H1 (cell line): ENCODE measurements around the gene KCND3.

Experiments
- CTCF ChIP-seq, 3 experiments: IDR thresholded peaks; 1 replicate in 2 of 3; 2 replicates in 1 of 3; pipeline versions ENCODE4 v1.5.1 to v1.6.1; 2011; ENCODE audit warnings: low read length in 3 of 3, mild to moderate bottlenecking in 3 of 3, inconsistent platforms in 2 of 3, low read depth in 1 of 3, moderate library complexity in 1 of 3; ENCODE audit not compliant: insufficient read depth in 1 of 3; ENCODE audit errors: control extremely low read depth in 1 of 3
- EP300 ChIP-seq, 2 experiments: IDR thresholded peaks; 1 replicate in 1 of 2; 2 replicates in 1 of 2; pipeline ENCODE4 v1.6.1; 2011 to 2012; ENCODE audit warnings: low read depth in 2 of 2, low read length in 2 of 2, mild to moderate bottlenecking in 2 of 2, borderline replicate concordance in 1 of 2, inconsistent platforms in 1 of 2, moderate library complexity in 1 of 2
- EZH2 ChIP-seq: fragments of 200-600 bp; sonication (generic); IDR thresholded peaks from 2 replicates; pipeline ENCODE4 v1.7.1; 2012; ENCODE audit warnings: low read depth, mild to moderate bottlenecking, moderate library complexity, low read length, inconsistent platforms; ENCODE audit not compliant: severe bottlenecking
- JUN ChIP-seq: IDR thresholded peaks from 2 replicates; pipeline ENCODE4 v1.6.1; 2011; ENCODE audit warnings: low read depth, mild to moderate bottlenecking, improper control_type of control experiment, low read length
- JUND ChIP-seq: IDR thresholded peaks from 2 replicates; pipeline ENCODE4 v1.6.1; 2011; ENCODE audit warnings: mild to moderate bottlenecking, improper control_type of control experiment, low read length
- POLR2A ChIP-seq, 2 experiments: IDR thresholded peaks; 1 replicate in 1 of 2; 2 replicates in 1 of 2; pipeline ENCODE4 v1.6.1; 2011; ENCODE audit warnings: low read depth in 2 of 2, low read length in 2 of 2, mild to moderate bottlenecking in 2 of 2; ENCODE audit errors: control extremely low read depth in 1 of 2
- POLR2AphosphoS5 ChIP-seq: IDR thresholded peaks from 2 replicates; pipeline ENCODE4 v1.6.1; 2011; ENCODE audit warnings: low read depth, low read length
- SIN3A ChIP-seq, 2 experiments: IDR thresholded peaks in 1 of 2; conservative IDR thresholded peaks in 1 of 2; 2 replicates each; pipeline ENCODE4 v1.6.1; 2011 to 2012; ENCODE audit warnings: low read length in 2 of 2, improper control_type of control experiment in 1 of 2, low read depth in 1 of 2, mild to moderate bottlenecking in 1 of 2
- TBP ChIP-seq: IDR thresholded peaks from 2 replicates; pipeline ENCODE4 v1.6.1; 2011; ENCODE audit warnings: low read depth, low read length, improper control_type of control experiment

DNA sequence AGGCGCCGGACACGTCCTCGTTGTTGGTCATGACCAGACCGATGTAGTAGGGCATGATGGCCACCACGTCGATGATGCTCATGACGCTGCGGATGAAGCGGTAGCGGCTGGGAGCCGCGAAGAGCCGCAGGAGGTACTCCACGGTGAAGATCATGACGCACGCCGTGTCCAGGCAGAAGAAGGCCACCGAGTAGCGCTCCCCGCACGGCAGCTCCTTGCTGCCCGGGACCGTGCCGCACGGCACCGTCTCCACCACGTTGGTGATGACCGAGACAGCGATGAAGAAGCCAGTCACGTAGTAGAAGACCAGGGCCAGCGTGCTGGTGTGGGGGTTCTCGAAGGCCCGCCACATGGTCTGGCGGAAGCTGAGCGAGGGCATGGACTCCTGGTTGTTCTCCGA is 7.6 kb downstream of the KCND3 start:
- no peak for TF ChIP-seq EP300 (IDR thresholded peaks at IDR 0.05; ENCODE audit: borderline replicate concordance in 1 of 2, low read depth in 2 of 2, low read length in 2 of 2)
- TF ChIP-seq CTCF (IDR thresholded peaks at IDR 0.05; ENCODE audit: control extremely low read depth in 1 of 3, insufficient read depth in 1 of 3, low read depth in 1 of 3, low read length in 3 of 3) = no peak
- TF ChIP-seq TBP = no peak
- no peak for TF ChIP-seq JUN
- TF ChIP-seq EZH2 = no peak
- no peak for TF ChIP-seq SIN3A (conservative IDR thresholded peaks at IDR 0.05 in 1 of 2, IDR thresholded peaks at IDR 0.05 in 1 of 2; ENCODE audit: low read depth in 1 of 2, low read length in 2 of 2)
- no peak for TF ChIP-seq POLR2AphosphoS5
- TF ChIP-seq POLR2A (IDR thresholded peaks at IDR 0.05; ENCODE audit: control extremely low read depth in 1 of 2, low read depth in 2 of 2, low read length in 2 of 2) = no peak
- no peak for TF ChIP-seq JUND
